ENCODE data around the gene DLGAP1.

- TF ChIP-seq EP300 (IDR thresholded peaks at IDR 0.05; ENCODE audit: borderline replicate concordance) = no peak
- TF ChIP-seq TEAD4 (IDR thresholded peaks at IDR 0.05) = no peak
- no peak for TF ChIP-seq TCF12 (IDR thresholded peaks at IDR 0.05; ENCODE audit: low read depth)
- no peak for TF ChIP-seq REST (IDR thresholded peaks at IDR 0.05; ENCODE audit: low read depth)
Measured at GRCh38 chr18:3717376-3718025, 737.6 kb downstream of the DLGAP1 start.

Measured in Ishikawa (cell line).